Activated naive CD4-positive, alpha-beta T cell treated with Interleukin-2 at 50 U/mL for 16 hours (primary cell): ENCODE measurements around the gene MRPS26.
"Not testable (repeated sequence)": the region's sequence is repeated elsewhere in the genome, so short reads cannot be mapped to it uniquely, and the experiment has no call there.

Experiments used
- DNase-seq: peaks from one replicate; pipeline ENCODE4 v3.0.0-alpha.2; 2020

MRPS26 gene

DNA sequence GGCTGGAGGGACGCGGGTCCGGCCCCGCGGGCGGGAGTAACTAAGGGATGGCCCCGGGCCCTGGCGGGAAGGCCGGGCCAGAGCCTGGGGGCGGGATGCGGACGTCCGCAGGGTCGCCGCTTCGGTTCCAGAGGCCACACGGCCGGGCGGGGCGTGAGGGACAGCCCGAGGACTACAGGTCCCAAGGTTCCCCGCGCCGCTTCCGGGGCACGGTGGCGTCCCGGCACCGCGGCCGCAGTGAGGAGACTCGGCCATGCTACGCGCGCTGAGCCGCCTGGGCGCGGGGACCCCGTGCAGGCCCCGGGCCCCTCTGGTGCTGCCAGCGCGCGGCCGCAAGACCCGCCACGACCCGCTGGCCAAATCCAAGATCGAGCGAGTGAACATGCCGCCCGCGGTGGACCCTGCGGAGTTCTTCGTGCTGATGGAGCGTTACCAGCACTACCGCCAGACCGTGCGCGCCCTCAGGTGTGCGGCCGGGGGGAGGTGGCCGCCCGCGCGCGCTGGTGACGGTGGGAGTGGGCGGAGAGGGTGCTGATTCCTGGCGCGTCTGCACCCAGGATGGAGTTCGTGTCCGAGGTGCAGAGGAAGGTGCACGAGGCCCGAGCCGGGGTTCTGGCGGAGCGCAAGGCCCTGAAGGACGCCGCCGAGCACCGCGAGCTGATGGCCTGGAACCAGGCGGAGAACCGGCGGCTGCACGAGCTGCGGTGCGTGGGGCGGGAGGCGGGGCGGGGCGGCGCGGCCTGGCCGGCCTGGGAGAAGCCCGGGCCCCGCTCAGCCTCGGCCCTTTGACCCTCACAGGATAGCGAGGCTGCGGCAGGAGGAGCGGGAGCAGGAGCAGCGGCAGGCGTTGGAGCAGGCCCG lies at the start of gene MRPS26:
Gene MRPS26, plus strand, starts transcription at position 237 of the 861 bp plus-strand sequence. Its CDS starts 17 bp downstream, at position 254.
- peak; percentile 83 for DNase-seq

DNA sequence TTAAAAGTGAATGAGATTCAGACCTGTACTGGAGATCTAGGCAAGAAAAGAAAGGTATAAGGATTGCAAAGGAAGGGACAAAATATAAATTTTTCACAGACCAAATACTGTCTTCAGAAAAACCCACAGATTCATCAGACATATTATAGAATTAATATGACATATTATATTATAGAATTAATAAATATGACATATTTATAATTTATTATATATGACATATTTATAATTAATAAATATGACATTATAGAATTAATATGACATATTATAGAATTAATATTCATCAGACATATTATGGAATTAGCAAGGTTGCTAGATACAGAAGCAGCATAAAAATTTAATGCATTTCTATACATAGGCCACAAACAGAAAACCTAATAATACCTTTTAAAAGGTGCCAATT lies 47.1 kb upstream of the MRPS26 start:
- DNase-seq: no peak

DNA sequence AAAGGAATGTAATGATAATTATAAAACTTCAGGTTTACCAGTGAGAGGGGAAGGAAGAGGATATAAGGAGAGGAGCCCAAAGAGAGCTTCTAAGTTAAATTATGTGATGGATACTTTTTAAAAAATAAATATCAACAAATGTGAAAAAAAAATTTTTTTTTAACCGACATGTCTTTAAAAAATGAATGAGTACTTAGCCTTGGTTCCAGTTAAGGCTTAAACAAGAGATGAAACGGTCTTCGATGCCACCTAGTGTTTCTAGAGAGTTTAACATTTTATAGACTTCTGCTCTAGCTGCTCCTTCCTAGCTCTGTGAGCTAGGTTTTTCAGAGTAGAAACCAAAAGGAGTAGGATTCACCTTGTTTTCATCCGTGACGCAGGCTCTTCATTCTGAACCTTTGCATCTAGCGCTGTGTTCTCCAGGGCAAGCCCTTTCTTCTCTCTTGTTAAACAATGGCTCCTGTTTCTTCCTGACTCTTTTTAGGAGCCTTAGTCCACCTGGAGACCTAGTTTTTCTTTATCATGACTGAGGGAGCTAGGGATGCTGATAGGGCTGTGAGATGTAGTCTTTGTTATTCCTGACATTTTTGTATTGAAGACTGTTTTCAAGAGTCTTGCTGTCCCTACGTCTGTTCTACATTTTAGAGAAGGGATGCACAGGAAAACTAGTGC lies 44.9 kb upstream of the MRPS26 start:
- no peak for DNase-seq

DNA sequence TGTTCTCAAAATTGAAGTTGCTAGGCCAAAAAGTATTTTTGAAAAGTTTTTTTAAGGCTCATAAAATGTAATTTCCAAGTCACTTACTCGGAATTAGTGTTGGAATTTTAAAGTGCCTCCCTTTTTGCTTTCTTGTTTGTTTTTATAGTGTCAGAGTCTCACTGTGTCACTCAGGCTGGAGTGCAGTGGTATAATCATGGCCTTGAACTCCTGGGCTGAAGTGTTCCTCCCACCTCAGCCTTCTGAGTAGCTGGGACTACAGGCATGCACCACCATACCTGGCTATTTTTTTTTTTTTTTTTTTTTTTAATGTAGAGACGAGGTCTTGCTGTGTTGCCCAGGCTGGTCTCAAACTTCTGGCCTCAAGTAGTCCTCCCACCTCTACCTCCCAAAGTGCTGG lies 42.4 kb upstream of the MRPS26 start:
- no peak for DNase-seq

DNA sequence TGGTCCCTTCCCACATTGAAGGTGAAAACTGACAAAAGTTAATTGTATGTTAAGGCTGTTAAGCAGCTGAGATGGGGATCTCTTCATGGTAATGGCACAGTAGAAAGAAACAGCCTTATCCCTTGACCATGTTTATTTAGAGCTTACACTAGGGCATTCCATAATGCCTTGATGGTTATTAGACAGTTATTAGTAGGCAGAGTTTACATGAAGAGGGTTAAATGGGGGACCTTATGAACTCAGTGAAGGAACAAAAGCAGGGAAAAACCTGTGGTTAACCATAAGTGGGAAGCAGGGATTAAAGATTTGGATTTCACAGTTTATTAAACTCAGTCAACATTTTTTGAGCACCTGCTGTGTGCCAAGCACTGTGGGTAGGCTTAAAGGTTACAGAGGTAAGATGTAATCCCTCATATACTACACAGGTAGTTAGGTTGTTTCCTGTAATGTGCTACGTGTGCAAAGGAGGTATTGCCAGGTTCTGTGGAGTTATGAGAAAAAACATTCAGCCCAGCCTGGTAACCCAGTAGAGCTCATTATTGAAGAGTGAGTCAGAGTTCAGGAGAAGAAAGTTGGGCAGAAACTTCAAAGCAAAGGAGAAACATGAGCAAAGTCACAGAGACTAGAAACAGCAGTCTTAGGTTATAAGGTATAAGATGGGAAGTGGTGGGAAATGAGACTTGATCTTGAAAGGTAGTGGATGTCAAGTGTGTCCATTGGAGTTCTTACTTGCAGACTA lies 34.7 kb upstream of the MRPS26 start:
- DNase-seq: no peak

DNA sequence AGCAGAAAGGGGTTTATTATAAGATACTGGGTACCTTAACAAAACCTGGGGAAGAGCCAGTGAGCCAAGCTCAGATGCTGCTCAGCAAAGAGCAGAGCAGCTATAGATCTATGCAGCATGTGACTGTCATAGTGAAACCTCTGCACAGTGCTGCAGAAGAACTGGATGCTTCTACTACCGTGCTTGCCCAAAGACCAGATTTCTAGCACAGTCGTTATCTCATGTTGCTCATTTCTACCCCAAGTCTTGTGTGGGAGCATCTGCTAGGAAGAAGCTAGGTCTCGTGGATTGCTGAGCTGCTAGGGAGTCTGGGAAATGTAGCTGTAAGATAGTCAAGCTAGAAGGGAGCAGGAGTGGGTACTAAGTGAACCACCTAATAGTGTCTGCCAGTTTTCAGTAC lies 34.1 kb upstream of the MRPS26 start:
- DNase-seq: peak; percentile 3

DNA sequence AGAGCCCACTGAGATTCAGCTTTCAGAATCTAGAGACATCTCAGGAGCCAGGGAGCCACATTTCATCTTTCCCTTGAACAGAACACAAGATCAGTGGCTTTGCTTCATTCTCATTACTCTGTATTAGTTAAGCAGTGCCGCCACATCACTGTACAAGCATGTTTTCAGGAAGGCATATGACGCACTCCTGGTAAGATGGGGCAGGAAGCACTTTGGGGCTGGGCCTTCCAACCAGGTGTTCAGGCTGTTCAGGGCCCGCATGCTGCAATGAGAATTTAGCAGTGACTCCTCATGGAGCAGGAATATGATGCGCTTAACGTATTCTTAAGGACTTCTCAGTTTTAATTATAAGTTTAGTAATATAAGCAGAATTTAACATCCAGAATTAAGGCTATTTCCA lies 32.1 kb upstream of the MRPS26 start:
- no peak for DNase-seq

DNA sequence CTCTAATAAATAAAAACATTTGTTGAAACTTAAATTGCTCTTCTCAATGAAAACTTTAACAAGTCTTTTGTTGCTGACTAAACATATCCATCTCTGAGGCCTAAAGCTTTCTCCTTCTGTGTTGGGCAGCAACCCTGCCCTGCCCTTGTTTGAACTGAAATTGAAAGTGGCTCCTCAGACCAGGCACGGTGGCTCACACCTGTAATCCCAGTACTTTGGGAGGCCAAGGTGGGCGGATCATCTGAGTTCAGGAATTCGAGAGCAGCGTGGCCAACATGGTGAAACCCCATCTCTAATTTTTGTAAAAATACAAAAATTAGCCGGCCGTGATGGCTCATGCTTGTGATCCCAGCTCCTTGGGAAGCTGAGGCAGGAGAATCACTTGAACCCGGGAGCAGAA lies 31.7 kb upstream of the MRPS26 start:
- no peak for DNase-seq

DNA sequence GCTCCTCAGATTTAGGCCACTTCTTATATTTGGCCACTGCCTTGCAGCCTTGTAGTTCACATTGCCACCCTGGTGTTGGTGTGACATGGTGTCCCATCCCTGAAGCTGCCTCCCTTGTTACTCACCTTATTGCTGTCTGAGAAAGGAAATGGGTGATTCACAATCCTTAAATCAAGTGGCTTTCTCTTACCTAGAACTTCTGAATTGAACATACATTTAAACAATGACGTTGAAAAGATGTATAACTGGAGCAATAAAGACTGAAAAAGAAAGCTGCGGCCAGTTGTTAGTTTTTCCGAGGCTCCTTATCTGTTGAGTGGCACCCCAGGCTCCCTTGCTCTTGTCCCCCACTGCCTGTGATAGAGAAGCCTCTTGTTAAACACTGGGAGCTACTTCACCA lies 31.2 kb upstream of the MRPS26 start:
- peak; percentile 34 for DNase-seq

DNA sequence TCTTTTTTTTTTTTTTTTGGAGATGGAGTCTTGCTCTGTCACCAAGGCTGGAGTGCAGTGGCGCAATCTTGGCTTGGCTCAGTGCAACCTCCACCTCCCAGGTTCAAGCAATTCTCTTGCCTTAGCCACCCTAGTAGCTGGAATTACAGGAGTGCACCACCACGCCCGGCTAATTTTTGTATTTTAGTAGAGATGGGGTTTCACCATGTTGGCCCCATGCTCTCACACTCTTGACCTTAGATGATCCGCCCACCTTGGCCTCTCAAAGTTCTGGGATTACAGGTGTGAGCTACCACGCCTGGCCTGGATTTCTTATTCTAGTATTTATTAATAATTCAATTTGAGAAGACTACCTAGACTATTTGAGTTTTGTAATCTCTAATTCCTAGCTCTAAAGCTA lies 30.6 kb upstream of the MRPS26 start:
- not testable (repeated sequence) for DNase-seq

DNA sequence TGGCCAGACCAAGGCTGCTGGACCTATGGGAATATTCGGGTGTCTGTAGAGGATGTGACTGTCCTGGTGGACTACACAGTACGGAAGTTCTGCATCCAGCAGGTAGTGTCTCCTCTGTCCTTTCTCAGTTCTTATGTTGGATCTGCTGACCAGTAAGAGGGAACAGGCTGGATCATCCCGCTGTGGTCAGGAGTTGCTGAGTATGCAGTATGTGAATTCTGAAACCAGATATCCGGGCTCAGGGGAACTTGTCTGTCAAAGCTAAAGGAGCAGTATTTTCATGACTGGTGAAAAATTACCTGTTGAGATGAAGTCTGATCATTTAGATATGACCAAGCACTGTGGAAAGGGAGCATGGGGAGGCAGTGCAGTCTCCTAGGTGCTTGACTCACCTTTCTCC lies 24.5 kb upstream of the MRPS26 start:
- no peak for DNase-seq

DNA sequence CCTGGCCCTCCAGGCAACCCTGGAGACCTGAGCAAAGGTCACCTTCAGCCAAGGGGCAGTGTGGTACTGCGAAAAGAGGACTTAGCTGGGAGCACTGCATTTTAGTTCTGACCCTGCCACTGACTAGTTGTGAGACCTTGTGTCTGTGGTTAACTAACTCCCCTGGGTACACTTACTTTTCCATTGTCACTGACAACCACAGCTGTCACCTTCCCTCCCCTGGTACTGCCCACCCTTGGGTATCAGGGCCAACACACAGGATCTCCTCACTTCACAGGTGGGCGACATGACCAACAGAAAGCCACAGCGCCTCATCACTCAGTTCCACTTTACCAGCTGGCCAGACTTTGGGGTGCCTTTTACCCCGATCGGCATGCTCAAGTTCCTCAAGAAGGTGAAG lies 24.1 kb upstream of the MRPS26 start:
- no peak for DNase-seq

DNA sequence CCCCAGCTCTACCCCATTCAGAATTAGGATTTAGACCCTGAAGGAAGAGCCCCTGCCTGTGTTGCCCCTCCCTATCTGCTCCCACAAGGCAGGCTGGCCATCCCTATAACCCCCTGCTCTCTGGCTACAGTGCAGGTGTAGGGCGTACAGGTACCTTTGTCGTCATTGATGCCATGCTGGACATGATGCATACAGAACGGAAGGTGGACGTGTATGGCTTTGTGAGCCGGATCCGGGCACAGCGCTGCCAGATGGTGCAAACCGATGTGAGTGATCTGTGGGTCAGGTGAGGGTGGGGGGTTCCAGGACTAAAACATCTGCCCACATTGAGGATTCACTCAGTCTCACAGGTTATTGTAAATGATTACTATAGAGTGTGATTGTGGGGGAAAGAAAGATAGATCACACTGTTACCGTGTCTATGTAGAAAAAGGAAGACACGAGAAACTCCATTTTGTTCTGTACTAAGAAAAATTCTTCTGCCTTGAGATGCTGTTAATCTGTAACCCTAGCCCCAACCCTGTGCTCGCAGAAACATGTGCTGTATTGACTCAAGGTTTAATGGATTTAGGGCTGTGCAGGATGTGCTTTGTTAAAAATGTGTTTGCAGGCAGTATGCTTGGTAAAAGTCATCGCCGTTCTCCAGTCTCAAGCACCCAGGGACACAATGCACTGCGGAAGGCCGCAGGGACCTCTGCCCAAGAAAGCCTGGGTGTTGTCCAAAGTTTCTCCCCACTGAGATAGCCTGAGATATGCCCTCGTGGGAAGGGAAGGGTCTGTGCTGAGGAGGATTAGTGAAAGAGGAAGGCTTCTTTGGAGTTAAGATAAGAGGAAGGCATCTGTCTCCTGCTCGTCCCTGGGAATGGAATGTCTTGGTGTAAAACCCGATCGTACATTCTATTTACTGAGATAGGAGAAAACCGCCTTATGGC lies 23.0 kb upstream of the MRPS26 start:
- DNase-seq: not testable (repeated sequence)

DNA sequence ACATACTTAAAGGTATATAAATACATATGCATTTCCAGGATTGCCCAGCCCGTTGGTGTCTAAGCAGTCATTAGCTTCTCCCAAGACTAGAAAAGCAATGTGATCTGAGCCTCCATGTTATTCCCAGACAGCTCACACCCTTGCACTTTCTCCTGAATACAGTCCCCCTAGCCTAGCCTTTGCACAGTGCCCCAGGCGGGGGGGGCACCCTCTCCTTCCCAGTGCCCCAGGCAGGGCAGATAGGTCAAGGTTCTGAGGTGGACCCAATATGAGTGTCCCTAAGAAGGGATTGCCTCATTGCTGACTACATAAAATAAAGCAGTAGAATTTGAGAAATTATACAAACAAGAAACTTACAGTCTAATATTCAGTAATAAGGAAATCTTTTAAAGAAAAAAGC lies 17.9 kb upstream of the MRPS26 start:
- DNase-seq: no peak

DNA sequence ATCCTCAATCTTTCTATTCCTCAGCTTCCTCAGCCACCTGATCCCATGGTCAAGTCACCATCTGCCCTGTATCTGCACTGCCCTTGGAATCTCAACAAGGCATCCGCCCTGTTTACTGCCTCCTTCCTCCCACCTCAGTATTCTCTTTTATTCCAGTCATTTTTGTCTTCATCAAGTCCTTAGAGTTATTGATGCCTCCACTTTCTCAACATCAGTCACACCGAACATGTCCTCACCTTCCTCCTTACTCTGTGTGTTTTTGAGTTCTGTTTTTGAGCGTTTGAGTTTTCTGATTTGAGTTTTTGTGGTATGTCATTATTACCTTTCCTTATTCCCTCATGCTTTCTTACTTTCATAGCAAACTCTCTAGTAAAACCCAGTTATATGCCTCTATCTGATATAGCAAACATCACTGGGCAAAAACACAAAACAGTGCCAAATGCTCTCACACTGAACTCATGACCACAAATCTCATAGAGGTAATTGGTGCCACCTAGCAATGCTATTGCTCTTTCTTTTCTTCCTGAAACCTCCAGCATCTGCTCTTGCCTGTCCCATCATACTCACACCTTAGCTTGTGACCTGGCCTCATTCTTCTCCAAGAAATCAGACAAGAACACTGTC lies 14.2 kb upstream of the MRPS26 start:
- no peak for DNase-seq

DNA sequence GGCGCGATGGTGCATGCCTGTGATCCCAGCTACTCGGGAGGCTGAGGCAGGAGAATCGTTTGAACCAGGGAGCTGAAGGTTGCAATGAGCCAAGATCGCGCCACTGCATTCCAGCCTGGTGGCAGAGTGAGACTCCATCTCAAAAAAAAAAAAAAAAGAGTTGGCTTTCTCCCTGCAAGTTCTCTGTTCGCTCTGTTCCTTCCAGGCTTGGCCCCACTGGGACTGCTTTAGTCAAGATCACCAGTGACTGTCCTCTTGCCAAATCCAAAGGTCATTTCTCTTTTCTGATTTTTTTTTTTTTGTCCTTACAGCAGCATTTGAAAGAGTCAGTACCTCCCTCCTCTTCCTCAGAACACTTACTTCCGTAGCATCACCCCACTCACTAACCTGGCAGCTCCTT lies 13.2 kb upstream of the MRPS26 start:
- DNase-seq: no peak

DNA sequence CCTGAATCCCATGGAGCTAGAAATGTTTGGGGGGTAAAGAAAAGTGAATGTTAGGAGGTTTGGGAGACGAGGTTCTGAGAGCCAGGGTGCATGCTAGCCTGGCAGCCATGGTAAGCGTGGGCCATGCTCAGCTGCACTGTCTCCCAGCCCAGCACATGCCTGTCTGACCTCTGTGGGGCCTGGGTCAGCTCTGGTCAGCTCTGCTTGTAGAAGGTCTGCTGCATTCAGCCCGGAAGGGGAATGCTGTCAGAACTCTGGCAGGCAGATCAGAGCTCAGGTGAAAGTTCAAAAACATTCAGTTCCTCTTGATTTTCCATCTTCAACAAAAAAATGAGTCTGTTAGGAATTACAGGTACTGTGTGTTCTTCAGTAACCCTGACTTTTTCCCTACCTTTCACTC lies 8.2 kb upstream of the MRPS26 start:
- no peak for DNase-seq

DNA sequence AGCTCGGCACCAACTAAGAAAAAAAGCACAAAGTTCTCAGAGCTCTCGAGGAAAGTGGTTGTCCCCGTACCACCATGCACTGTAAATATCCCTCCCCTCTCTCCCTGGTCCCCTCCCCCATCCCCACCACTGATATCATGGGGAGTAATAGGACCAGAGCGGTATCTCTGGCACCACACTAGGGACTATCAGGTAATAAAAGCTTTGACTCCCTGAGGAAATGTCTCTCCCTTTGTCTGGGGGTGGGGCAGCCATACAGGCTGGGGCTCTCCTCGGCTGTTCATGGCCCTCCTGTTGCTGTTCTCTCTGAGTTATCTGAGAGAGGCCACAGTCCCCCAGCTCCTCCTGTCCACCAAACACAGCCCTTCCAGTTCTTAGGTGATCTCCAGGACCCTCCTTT lies 7.4 kb upstream of the MRPS26 start:
- no peak for DNase-seq

DNA sequence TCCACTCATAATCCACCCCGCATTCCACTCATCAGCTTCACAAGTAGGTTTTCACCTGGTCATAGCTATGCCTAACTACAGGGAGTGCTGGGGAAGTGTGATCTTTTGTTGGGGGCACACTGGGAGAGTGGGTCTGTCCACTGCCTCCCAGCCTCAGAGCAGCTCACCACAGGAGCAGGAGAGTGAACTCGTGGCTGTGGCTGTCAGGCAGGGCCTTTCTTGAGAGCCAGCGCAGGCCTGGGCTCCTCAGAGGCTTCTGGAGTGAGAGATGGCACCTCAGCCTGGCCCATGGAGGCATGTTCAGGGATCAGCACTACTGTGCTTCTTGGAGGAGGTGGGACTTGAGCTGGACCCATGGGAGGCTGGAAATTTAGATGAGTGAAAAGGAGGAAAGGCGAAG lies 6.4 kb upstream of the MRPS26 start:
- no peak for DNase-seq

DNA sequence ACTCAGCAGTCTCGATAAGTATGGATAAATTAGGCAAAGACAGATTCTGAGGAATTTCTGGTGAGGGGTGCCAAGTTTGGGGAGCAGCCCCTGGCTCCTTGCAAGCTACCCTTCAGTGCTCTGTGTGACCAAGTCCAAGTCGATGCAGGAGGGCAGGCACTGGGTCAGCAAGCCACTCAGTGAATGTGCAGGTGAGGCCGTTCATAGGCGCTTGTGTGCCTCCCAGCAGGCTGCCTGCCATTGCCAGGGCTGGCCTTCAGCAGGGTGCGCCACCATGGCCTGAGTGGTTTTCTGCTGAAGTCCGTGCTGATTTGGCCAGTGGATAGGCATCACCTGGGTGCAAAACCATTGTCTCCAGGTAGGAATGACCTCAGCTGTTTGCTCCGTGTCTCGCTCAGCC lies 5.8 kb upstream of the MRPS26 start:
- no peak for DNase-seq

DNA sequence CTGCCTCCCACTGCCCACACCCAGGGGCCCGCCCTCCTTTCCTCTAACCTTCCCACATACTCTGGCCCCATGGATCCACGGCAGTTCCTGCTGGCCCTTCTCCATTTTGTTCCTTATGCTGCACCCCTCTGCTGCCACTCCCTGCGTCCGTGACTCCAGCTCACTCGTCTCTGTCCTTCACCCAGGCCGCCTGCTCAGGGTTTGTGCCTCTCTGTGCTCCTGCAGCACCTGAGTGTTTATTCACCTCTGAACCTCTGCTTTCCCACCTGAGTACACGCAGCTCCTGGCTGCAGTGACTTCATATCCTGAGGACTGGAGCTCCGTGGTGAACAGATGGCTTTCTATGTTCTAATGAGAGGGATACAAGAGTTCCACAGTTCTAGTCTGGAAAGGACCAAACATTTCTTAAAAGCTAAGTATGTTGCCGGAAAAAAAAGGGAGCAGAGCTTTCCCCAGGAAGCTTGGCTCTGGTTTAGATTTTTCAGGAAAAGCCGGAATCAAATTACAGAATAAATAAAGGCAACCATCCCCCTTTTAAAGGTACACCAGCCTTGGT lies 3.9 kb upstream of the MRPS26 start:
- no peak for DNase-seq

DNA sequence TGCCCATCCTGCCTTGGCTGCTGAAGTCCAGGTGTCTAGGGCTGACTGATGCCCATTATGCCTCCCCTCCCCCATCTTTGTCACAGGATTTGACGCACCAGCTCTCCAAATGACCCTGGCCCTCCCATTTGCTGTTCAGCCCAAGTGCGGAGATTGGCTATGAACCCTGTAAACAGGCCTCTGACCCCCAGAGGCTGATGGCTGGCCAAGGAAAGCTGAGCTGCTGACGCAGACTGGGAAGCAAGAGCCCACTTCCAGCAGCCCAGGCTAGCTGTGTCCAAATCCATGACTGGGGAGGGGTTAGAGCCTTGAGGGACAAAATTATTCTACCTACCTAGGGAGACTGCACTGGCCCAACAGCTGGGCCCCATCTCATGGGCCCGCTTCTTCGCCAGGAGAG lies 3.2 kb upstream of the MRPS26 start:
- no peak for DNase-seq
